Progenitor cell of endocrine pancreas (in vitro differentiated cells): Measurements from ENCODE around the gene POLR2E. TPM values are rescaled to one million over a fixed set of nuclear protein-coding genes. Genes with fewer than 3 reads are reported as not detected.

Experiments
- DNase-seq: peaks from one replicate; pipeline ENCODE4 v3.0.0; 2021; ENCODE audit warnings: low spot score; ENCODE audit not compliant: unreplicated experiment
- H3K27ac Mint-ChIP-seq: 2 replicates; pipeline ENCODE4 v1.8.0; 2021; ENCODE audit warnings: mild to moderate bottlenecking, moderate library complexity, mixed read lengths
- H3K27me3 Mint-ChIP-seq: 2 replicates; pipeline ENCODE4 v1.8.0; 2021; ENCODE audit warnings: mixed read lengths
- H3K36me3 Mint-ChIP-seq: 2 replicates; pipeline ENCODE4 v1.8.0; 2022; ENCODE audit warnings: mixed read lengths; ENCODE audit not compliant: insufficient read depth
- H3K4me1 Mint-ChIP-seq: 2 replicates; pipeline ENCODE4 v1.8.0; 2021; ENCODE audit warnings: low read depth, mixed read lengths
- H3K4me3 Mint-ChIP-seq: 2 replicates; pipeline ENCODE4 v1.8.0; 2021; ENCODE audit warnings: low read depth, mild to moderate bottlenecking, moderate library complexity, mixed read lengths
- H3K9me3 Mint-ChIP-seq: 2 replicates; pipeline ENCODE4 v1.8.0; 2021; ENCODE audit warnings: low read depth, mixed read lengths
- total RNA-seq: library from RNA; stranded (reverse); gene quantifications from 2 replicates; pipeline ENCODE4 v1.2.1, GENCODE V29; 2021
- TF ChIP-seq, protein P1 (sequence below): fragments of 200-600 bp; sonication (generic); IDR thresholded peaks from one replicate; pipeline ENCODE4 v1.5.0; 2021; ENCODE audit warnings: antibody characterized with exemption, mild to moderate bottlenecking; ENCODE audit not compliant: unreplicated experiment

Gene POLR2E
- total RNA-seq, 1 donor from 2014 or later = 161 TPM

DNA sequence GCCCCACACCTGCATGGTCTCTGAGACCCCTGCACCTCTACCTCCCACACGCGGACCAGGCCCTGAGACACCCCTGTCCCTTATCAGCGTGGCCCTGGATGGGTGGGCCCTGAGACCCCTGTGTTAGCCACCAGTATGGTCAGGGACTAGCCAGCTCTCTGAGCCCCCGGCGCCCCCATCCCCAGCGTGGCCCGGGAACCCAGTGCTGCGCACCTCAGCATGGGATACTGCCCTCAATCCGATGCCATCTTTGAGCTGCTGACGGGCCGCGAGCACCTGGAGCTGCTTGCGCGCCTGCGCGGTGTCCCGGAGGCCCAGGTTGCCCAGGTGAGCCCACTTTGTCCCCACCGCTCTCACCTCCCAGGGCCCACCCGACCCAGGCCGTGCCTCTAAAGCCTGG lies 33.2 kb downstream of the POLR2E start:
- no peak overlapping the region for H3K27ac Mint-ChIP-seq
- peaks cover 1% of the 10 kb centered on the region for H3K4me1 Mint-ChIP-seq
- TF ChIP-seq, protein P1, sequence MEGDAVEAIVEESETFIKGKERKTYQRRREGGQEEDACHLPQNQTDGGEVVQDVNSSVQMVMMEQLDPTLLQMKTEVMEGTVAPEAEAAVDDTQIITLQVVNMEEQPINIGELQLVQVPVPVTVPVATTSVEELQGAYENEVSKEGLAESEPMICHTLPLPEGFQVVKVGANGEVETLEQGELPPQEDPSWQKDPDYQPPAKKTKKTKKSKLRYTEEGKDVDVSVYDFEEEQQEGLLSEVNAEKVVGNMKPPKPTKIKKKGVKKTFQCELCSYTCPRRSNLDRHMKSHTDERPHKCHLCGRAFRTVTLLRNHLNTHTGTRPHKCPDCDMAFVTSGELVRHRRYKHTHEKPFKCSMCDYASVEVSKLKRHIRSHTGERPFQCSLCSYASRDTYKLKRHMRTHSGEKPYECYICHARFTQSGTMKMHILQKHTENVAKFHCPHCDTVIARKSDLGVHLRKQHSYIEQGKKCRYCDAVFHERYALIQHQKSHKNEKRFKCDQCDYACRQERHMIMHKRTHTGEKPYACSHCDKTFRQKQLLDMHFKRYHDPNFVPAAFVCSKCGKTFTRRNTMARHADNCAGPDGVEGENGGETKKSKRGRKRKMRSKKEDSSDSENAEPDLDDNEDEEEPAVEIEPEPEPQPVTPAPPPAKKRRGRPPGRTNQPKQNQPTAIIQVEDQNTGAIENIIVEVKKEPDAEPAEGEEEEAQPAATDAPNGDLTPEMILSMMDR = no peak
- DNase-seq = no peak
- peaks cover 12% of the 10 kb centered on the region for H3K27me3 Mint-ChIP-seq
- no peaks in the 10 kb centered on the region for H3K36me3 Mint-ChIP-seq
- no peak overlapping the region for H3K4me3 Mint-ChIP-seq
- no peaks in the 10 kb centered on the region for H3K9me3 Mint-ChIP-seq

DNA sequence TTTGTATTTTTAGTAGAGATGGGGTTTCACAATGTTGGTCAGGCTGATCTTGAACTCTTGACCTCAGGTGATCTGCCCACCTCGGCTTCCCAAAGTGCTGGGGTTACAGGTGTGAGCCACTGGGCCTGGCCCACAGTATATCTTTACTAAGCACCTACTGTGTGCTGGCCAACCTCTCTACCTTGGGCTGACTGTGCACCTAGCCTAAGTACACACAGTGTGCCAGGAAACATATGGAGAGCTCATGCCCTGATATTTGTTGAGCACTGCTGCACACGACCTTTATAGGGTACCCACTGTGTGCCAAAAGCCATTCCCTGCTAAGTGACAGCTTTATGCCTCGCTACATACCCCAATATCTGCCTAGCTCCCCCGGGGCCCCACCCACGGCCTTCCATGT lies 34.5 kb downstream of the POLR2E start:
- TF ChIP-seq, protein P1 = no peak
- peaks cover 7% of the 10 kb centered on the region for H3K36me3 Mint-ChIP-seq
- no peak overlapping the region for H3K27ac Mint-ChIP-seq
- DNase-seq = no peak
- no peaks in the 10 kb centered on the region for H3K4me1 Mint-ChIP-seq
- peaks cover 9% of the 10 kb centered on the region for H3K27me3 Mint-ChIP-seq
- no peaks in the 10 kb centered on the region for H3K9me3 Mint-ChIP-seq
- H3K4me3 Mint-ChIP-seq = no peak overlapping the region

DNA sequence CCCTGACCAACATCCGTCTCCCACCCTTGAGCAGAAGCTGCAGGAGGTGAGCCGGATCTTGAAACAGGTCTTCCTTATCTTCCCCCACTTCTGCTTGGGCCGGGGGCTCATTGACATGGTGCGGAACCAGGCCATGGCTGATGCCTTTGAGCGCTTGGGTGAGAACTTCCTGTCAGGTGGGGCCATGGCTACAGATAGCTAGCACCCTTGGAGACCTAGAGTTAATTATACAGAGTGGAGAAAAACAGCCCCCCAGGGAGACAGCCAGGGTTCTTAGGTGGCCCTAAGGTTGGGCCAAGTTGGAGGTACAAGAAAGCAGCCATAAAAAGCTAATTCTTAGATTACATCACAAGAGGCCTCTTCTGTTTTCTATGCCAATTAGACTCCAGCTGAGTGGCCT lies 37.1 kb downstream of the POLR2E start:
- H3K4me1 Mint-ChIP-seq = no peaks in the 10 kb centered on the region
- TF ChIP-seq, protein P1 = no peak
- DNase-seq = no peak
- H3K27ac Mint-ChIP-seq = no peak overlapping the region
- peaks cover 7% of the 10 kb centered on the region for H3K36me3 Mint-ChIP-seq
- no peaks in the 10 kb centered on the region for H3K27me3 Mint-ChIP-seq
- no peaks in the 10 kb centered on the region for H3K9me3 Mint-ChIP-seq
- H3K4me3 Mint-ChIP-seq = no peak overlapping the region

DNA sequence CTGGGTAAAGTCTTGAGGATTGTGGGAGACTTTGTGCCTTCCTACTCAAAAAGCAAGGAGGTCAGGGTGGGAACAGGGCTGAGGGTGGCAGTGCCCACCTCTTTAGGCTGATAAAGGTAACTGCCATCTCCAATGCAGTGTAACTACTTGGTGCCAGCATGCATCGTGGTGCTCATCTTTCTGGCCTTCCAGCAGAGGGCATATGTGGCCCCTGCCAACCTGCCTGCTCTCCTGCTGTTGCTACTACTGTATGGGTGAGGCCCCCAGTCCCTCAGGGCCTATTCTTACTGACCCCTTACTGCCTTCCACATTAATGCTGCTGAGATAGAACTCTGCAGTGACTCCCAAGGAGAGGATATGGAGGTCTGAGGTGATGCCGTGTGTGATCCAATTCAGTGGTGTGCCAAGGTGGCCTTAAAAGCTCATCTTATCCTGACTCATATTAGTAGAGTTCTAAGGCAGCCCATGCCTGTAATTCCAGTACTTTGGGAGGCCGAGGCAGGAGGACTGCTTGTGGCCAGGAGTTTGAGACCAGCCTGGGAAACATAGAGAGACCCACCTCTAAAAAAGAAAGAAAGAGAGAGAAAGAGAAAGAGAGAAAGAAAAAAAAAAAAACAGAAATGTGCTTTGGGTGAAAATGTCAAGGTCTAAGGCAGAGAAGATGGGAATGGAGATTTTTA lies 37.9 kb downstream of the POLR2E start:
- no peaks in the 10 kb centered on the region for H3K9me3 Mint-ChIP-seq

DNA sequence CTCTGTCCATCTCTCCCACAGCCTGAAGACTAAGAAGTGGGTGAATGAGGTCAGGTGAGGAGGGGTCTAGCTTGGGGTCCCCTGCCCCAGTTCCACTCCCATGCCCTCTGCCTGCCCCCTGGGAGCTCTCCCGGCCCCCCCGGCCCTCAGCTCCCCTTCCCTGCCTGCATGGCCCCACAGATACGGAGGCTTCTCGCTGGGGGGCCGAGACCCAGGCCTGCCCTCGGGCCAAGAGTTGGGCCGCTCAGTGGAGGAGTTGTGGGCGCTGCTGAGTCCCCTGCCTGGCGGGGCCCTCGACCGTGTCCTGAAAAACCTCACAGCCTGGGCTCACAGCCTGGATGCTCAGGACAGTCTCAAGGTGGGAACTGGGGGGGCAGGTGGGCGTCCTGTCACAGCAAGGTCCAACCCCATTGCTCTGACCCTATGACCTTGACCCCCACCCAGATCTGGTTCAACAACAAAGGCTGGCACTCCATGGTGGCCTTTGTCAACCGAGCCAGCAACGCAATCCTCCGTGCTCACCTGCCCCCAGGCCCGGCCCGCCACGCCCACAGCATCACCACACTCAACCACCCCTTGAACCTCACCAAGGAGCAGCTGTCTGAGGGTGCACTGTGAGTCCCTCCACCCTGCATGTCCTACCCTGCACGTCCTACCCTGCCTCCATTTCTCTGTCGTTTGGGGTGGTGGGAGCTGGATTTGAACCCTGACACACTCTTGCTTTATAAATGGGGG lies 39.1 kb downstream of the POLR2E start:
- Mint-ChIP-seq H3K4me3 (no peak overlapping the region), H3K9me3 (no peaks in the 10 kb centered on the region), H3K36me3 (peaks cover 7% of the 10 kb centered on the region), H3K4me1 (no peaks in the 10 kb centered on the region), H3K27me3 (no peaks in the 10 kb centered on the region), H3K27ac (peak overlapping the region; percentile 71)
- DNase-seq = no peak
- TF ChIP-seq, protein P1 = no peak

More for the DNA sequence above, 37.9 kb downstream of the POLR2E start:
- Mint-ChIP-seq H3K27me3 (no peaks in the 10 kb centered on the region), H3K4me3 (no peak overlapping the region), H3K27ac (no peak overlapping the region), H3K4me1 (no peaks in the 10 kb centered on the region), H3K36me3 (peaks cover 7% of the 10 kb centered on the region)
- TF ChIP-seq, protein P1 = no peak
- DNase-seq = no peak
